ENCODE results near the gene CSTB.

GRCh38 chr21:43818685-43819084, 42.6 kb upstream of the CSTB start:
- TF ChIP-seq ZBTB17 (tag by site-specific recombination; IDR thresholded peaks at IDR 0.05) (no peak), ZNF155 (tag by site-specific recombination; IDR thresholded peaks at IDR 0.05) (no peak), ZNF266 (tag by site-specific recombination; IDR thresholded peaks at IDR 0.05; ENCODE audit: low read depth) (no peak), CTCF (tag by site-specific recombination; IDR thresholded peaks at IDR 0.05) (no peak)
